Heart right ventricle (tissue), 16 donors: ENCODE results near the gene DSPP. TPM values are rescaled to one million over a fixed set of nuclear protein-coding genes. Genes with fewer than 3 reads are reported as not detected.

Experiments
- ATAC-seq, 8 donors: fragments of 200-7000 bp; cut with Tn5 transposase; one replicate each; pipeline ENCODE4 v1.9.1; 2020; ENCODE audit warnings: mild to moderate bottlenecking in 8 of 8, moderate library complexity in 8 of 8, moderate number of reproducible peaks in 1 of 8
- DNase-seq, 2 donors: peaks; one replicate each; pipeline ENCODE4 v3.0.0-alpha.2; 2020
- H3K27ac ChIP-seq, 10 donors: fragments of 200-600 bp; sonication (generic) in 2 of 10; one replicate each; pipeline versions ENCODE4 v1.5.0 to v1.8.0; 2020 to 2022; ENCODE audit warnings: mild to moderate bottlenecking in 3 of 10
- H3K27me3 ChIP-seq, 7 donors: fragments of 200-600 bp; one replicate each; pipeline ENCODE4 v1.8.0; 2021 to 2022; ENCODE audit warnings: mild to moderate bottlenecking in 2 of 7
- H3K36me3 ChIP-seq, 9 donors: fragments of 200-600 bp; sonication (generic) in 1 of 9; one replicate each; pipeline versions ENCODE4 v1.5.0 to v1.8.0; 2020 to 2022; ENCODE audit warnings: mild to moderate bottlenecking in 2 of 9
- H3K4me1 ChIP-seq, 9 donors: fragments of 200-600 bp; sonication (generic) in 1 of 9; one replicate each; pipeline versions ENCODE4 v1.5.0 to v1.8.0; 2020 to 2022; ENCODE audit warnings: mild to moderate bottlenecking in 4 of 9
- H3K4me3 ChIP-seq, 10 donors: fragments of 200-600 bp; sonication (generic) in 2 of 10; one replicate each; pipeline versions ENCODE4 v1.5.0 to v1.8.0; 2020 to 2022; ENCODE audit warnings: mild to moderate bottlenecking in 7 of 10, moderate library complexity in 2 of 10
- H3K9me3 ChIP-seq, 11 donors: fragments of 200-600 bp in 10 of 11; sonication (generic) in 2 of 11; one replicate each; pipeline versions ENCODE4 v1.5.0 to v1.8.0; 2013 to 2022; ENCODE audit warnings: mild to moderate bottlenecking in 2 of 11, control low read depth in 1 of 11, moderate library complexity in 1 of 11
- CTCF ChIP-seq, 9 donors: fragments of 200-600 bp; sonication (generic) in 2 of 9; IDR thresholded peaks; one replicate each; pipeline versions ENCODE4 v1.5.0 to v1.8.0; 2021 to 2022; ENCODE audit warnings: antibody characterized with exemption in 9 of 9, mild to moderate bottlenecking in 5 of 9, moderate library complexity in 1 of 9
- WGBS, 2 donors: extraction: QIAGEN DNeasy Blood & Tissue Kit; methylation state at CpG; one replicate each; pipeline ENCODE4 v1.1.7; 2013; ENCODE audit warnings: inconsistent platforms in 1 of 2; 5-methylcytosine and 5-hydroxymethylcytosine counted together
- intact Hi-C, 10 donors: fragments of 100-400 bp; cut with DNase I; formaldehyde crosslinking; loops; one replicate each; pipeline versions ENCODE4 v1.11.1 to v1.14.2; 2022
- long read RNA-seq, 3 donors: library from polyadenylated mRNA; unstranded; transcript quantifications; one replicate each; pipeline ENCODE4 v2.0.0, GENCODE V29; 2020 to 2021
- polyA plus RNA-seq, 2 donors: library from polyadenylated mRNA; stranded (reverse); fragments of 200-250 nt; gene quantifications; one replicate each; pipeline ENCODE4 v1.2.3, GENCODE V29; 2013
- total RNA-seq, 10 donors: library from RNA; stranded (reverse); fragmentation: NEBNext Ultra II Directional in 3 of 10; extraction: Animal tissue kit (Norgen Biotek cat#: 25700) in 3 of 10; gene quantifications; one replicate each; pipeline versions ENCODE4 v1.2.1 to v1.2.4, GENCODE V29; 2021 to 2023
- donor health status: Arrhythmogenic right ventricular cardiomyopathy.
- donor health status: ischemic (EF 13 %, LVEDD 7.1; RV severe dilation, severe dysfunction).
- donor health status: healthy with polysubstance abuse.
- donor health status: DM: no; HTN: yes; CAD: no.
- donor health status: DM: no; HTN: no; CAD: no.
- donor health status: ischemic (EF 25% LVEDD 6.9; RV normal size, moderate dysfunction).
- donor health status: ischemic (EF 25% LVEDD 5.7; RV mildly dilated, moderate dysfunction).
- donor health status: healthy.
- donor health status: DM: yes; HTN: yes; CAD: no.
- donor health status: Ischemic cardiomyopathy.
- donor health status: ischemic (EF 35%, LVEDD 5.7; RV mildly dilated, moderate dysfunction).
- donor health status: nonischemic (EF 11% LVEDD 7.7; RV severe dilation, severe dysfunction).
- donor health status: DM: yes; HTN: yes; CAD: no.
- donor health status: PGD.
- donor health status: ischemic (EF 29% LVEDD 5.4; RV normal size, mild dysfunction).
- donor health status: nonischemic (EF 23%, LVEDD 6.1; RV moderate dilation, normal function).

Gene DSPP
- not detected for total RNA-seq
- polyA plus RNA-seq: not detected
- long read RNA-seq, donor 1: 0 reads
- long read RNA-seq, donor 2: 0 reads
- long read RNA-seq, donor 3: 0 reads

GRCh38 chr4:87608229-87608628 is at the start of gene DSPP:
DSPP (plus strand) TSS chr4:87608529; CDS start chr4:87610909, 2,380 bp downstream.
- Histone ChIP-seq H3K27me3 (peaks cover 0 to 11% (median 4%) of the 10 kb centered on the region in 7 donors), H3K4me3 (no peak within 1 kb of the TSS), H3K27ac (no peak within 1 kb of the TSS), H3K4me1 (no peaks in the 10 kb centered on the region), H3K9me3 (no peaks in the 10 kb centered on the region), H3K36me3 (no peaks in the 10 kb centered on the region)
- 85 to 89% methylated on average over 4 of the region's 4 CpGs for WGBS, 2 donors
- no peak for TF ChIP-seq CTCF (IDR thresholded peaks at IDR 0.05)
- intact Hi-C loops: no loop called here
- no peak for ATAC-seq
- DNase-seq: no peak

DNA sequence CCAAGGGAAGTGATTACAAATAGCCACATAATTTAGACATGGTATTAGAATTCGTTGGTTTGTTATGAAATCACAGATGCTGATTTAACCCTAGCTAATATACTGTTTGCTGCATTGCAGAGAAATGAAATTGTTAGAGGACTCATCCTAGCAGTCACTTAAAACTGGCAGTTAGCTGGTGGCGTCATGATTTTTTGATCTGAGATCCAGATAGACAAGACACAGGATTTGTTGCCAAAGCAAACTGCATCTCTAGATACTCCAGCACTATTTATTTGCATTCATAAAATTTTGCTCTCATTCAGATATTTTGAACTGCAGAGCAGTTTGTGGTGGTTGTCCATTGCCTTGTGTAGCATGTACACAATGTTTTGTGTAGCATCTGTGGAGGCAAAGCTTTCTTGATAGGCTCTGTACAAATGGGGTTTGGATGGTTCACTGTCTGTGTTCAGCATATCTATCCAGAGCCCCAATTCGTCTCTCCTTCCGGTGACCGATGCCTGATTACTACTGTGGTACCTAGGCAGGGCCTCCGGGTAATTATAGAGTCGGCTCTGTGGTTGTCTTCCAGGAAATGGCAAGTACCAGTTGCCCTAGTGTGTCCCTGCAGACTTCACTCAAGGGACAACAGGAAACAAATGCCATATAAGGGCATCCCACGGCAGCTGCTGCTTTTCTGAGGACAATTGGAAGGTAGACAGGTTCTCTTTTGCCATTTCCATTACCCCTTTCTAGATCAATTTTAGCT is 49.1 kb upstream of the DSPP start:
- no peaks in the 10 kb centered on the region for H3K36me3 ChIP-seq
- DNase-seq (no peak), ATAC-seq (peak in 3 of 8 donors; percentile 30 to 66 (median 41))
- no peak overlapping the region for H3K4me3 ChIP-seq
- intact Hi-C loops: loop anchor here in 2 of 10 donors (10.0 kb wide), 2 partner anchors 106 to 276 kb away; partner anchors contain the start of gene MEPE (in 1 of the 2)
- no peaks in the 10 kb centered on the region for H3K9me3 ChIP-seq
- H3K27me3 ChIP-seq: no peaks in the 10 kb centered on the region
- 42 to 45% methylated on average over 8 of the region's 8 CpGs for WGBS, 2 donors
- no peak for TF ChIP-seq CTCF (IDR thresholded peaks at IDR 0.05)
- H3K4me1 ChIP-seq: peaks cover 0 to 15% (median 5%) of the 10 kb centered on the region in 9 donors
- H3K27ac ChIP-seq: no peak overlapping the region

GRCh38 chr4:87560802-87561201 is 47.5 kb upstream of the DSPP start:
- WGBS, 2 donors: 98 to 99% methylated on average over 2 of the region's 2 CpGs
- peaks cover 0 to 14% (median 5%) of the 10 kb centered on the region in 9 donors for H3K4me1 ChIP-seq
- no peak overlapping the region for H3K4me3 ChIP-seq
- intact Hi-C loops: no loop called here
- H3K27ac ChIP-seq: no peak overlapping the region
- ATAC-seq (no peak), DNase-seq (no peak)
- H3K27me3 ChIP-seq: no peaks in the 10 kb centered on the region
- TF ChIP-seq CTCF (IDR thresholded peaks at IDR 0.05): no peak
- H3K9me3 ChIP-seq: no peaks in the 10 kb centered on the region
- H3K36me3 ChIP-seq: no peaks in the 10 kb centered on the region

- no peaks in the 10 kb centered on the region for H3K36me3 ChIP-seq
- no peaks in the 10 kb centered on the region for H3K27me3 ChIP-seq
- no peak for TF ChIP-seq CTCF (IDR thresholded peaks at IDR 0.05)
- H3K4me1 ChIP-seq: no peaks in the 10 kb centered on the region
- DNase-seq (no peak), ATAC-seq (no peak)
- intact Hi-C loops: no loop called here
- H3K9me3 ChIP-seq: no peaks in the 10 kb centered on the region
- no peak overlapping the region for H3K27ac ChIP-seq
- WGBS, 2 donors: 89 to 90% methylated on average over 4 of the region's 4 CpGs
- H3K4me3 ChIP-seq: no peak overlapping the region
Measured at GRCh38 chr4:87565746-87566145, 42.6 kb upstream of the DSPP start.
